HG03565 (cell line): Measurements from ENCODE around the gene FAM180A.
"Not testable (repeated sequence)": the region's sequence is repeated elsewhere in the genome, so short reads cannot be mapped to it uniquely, and the experiment has no call there.

Experiments used
- ATAC-seq: cut with Tn5 transposase; IDR thresholded peaks from one replicate; pipeline ENCODE4 v1.9.1; 2021; ENCODE audit warnings: mild to moderate bottlenecking, moderate library complexity; ENCODE audit not compliant: unreplicated experiment

The FAM180A gene

DNA sequence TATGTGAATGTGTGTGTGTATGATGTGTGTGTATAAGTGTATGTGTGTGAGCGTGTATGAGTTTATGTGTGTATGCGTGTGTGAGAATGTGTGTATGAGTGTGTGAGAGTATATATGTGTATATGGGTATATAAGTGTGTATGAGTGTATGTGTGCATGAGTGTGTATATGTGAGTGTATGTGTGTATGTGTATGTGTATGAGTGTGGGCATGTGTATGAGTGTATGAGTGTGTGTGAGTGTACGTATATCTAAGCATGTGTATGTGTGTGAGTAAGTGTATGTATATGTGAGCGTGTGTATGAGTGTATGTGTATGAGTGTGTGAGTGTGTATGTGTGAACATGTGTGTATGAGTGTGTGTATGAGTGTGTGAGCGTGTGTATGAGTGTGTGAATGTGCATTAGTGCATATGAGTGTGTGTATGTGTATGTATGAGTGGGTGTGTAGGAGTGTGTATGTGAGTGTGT, 33.5 kb downstream of the FAM180A start:
- ATAC-seq: no peak

DNA sequence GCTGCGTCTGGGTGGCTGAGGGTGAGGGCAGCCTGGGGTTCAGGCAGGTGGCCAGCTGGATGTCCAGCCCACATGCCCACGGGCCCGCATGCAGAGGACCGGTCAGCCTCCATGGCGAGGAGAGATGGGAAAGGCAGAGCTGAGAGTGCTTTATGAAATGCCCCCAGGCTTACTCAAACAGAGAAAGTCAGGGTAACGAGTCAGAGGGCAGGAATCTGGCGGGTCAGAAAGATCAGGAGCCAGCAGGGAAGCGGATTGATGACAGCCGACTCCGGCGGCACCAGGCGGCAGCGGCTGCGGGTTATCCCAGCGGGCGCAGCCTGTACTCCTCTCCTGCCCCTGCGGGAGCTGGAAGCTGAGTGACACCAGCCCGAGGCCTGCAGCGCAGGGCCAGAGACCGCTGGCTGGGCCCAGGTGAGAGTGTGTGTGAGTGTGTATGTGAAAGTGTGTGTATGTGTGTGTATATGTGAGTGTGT, 34.0 kb downstream of the FAM180A start:
- no peak for ATAC-seq

DNA sequence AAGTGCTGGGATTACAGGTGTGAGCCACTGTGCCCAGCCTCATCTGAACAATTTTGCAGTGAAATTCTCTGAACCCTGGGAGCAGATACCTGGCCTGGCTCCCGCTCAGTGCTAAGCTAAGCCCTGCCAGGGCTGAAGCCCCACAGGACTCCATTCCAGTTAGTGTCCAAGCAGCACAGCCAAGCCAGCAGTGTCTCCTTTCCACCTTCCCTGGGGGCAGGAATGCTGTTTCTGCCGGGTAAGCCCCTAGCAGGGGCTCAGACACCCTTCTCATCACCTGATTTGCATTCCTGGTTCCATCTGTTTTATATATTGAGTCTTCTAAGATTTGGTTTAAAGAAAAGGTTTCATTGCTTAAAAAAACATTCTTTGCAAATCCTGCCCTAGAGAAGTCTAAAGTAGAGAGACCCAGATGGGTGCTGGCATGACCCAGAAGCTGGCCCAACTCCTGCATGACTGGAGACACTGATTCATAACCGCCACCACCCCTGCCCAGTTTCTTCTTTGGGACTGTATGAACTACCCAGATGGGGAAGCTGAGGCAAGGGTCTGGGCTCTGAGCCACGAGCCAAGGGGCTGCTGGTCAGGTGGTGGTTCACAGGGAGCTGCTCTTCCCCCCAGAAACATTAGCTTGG, 34.7 kb downstream of the FAM180A start:
- ATAC-seq: no peak

DNA sequence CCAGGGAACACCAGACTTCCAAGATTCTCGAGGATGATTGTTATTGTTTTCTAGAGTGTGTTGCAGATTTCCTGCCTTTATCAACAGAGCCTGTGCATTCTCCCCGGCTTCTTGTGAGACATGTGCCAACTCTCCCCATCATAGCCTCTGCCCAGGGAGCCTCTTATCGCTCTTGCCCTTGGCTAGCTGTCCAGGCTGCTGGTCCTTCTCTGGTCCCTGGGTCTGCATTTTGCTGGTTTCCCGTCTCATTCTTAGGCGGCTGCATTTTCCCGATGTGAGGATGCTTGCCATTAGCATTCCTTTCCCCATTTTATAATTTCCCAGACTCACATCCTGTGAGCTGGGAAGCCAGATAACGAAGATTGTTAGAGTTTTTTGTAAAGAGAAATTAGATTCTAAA, 35.8 kb downstream of the FAM180A start:
- no peak for ATAC-seq

DNA sequence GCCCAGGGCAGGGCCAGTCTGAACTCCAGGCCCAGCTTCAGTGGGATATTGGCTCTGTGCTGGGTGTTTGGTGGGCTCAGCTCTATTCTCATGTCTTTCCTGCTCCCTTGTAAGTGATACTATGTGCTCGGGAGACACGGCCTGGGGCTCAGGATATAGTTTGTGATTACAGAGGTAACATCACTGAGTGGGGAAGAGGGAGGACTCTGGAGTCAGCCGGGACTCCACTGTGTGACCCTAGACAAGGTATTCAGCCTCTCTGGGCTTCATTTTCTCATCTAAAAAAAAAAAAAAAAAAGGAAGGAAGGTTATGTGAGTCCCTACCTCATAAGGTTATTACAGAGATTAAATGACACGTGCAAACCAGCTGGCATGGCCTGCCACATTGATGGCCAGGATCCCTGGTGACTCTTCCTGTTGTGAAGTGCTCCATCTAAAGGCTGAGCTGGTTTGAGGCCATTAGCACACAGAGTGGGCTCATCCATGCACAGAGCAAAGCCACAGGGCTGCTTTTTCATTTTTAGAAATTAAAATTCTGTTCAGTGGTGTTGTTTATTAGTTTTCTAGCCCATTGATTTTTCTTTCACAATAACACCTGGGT, 36.3 kb downstream of the FAM180A start:
- ATAC-seq: no peak

DNA sequence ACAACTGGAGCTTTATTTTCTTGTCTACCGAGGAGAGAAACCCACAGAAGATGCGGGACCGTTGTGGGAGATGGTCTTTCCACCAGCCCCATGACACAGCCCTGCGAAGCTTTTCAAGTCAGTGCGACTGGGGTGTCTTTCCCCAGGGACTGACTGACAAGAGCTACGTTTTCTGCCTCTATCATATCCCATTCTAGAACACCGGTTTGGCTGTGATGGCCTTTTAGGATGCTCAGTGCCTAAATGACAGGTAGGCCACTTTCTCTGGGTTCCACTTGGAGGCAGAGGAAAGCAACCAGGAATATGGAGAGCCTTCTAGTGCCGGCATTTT, 37.5 kb downstream of the FAM180A start:
- no peak for ATAC-seq

DNA sequence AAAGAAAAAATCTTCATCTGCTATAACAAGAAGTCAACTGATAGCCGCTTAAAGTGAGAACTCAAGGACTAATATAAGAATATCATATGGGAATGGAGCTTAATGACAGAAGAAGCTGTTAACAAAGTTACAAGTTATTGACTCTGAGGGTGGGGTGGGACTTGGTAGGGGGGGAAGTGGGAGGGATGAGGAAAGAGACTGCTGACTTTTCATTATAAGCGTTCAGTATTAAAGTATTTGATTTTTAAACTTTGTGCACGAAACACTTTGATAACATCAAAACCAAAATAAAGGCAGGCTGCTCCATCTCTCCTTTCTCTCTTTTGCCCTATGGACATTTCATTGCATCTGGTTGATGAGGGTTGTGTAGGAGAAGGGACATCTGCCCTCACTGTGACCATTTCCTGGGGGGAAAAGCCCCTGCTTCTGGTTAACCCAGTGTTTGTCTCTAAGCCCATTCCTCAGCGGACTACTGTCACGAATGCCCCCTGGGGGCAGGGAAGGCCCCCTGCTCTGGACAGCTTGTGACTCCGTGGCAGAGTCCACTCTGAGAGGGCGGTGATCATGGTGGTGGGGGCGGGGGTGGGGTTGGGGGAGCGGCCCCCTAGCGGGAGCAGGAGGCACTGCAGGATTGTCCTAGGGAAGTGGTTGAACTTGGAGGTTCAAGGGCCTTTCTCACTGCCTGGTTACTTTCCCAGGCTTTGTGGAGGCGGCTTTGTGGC, 38.0 kb downstream of the FAM180A start:
- no peak for ATAC-seq

DNA sequence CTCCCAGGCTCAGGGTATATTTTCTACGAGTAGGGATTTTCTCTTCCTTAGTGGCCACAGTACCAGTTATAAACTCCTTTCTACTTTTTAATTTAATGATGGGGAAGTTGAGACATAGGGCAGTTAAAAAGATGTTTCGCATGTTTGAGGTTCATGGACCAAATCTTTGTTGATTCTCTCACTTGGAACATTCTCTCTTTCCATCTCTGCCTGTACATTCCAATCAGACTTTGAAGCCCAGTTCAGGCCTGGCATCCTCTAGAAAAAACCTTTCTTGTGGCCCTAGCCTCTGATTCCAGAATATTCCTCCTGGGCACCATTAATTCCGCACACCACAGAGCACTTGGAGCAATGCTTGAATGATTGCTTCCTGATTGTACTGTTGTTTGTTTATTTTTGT, 39.1 kb downstream of the FAM180A start:
- ATAC-seq: no peak

DNA sequence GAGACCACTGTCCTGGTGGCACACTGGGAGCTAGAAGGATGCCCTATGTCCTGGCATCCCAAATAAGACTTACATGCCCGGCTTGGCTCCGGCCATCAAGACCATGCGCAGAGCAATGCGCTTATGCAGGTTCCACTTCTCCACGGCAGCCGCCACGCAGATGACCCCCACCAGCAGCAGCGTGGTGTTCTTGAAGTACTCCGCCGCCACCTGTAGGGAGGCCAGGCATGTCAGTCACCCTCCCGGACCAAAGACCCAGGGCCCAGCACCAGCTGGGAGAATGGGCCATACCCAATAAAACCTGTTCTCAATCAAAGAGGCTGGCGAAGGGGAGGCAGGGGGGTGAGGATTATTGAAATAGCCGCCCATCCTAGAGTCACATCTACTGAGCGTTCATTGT, 40.6 kb downstream of the FAM180A start:
- no peak for ATAC-seq

DNA sequence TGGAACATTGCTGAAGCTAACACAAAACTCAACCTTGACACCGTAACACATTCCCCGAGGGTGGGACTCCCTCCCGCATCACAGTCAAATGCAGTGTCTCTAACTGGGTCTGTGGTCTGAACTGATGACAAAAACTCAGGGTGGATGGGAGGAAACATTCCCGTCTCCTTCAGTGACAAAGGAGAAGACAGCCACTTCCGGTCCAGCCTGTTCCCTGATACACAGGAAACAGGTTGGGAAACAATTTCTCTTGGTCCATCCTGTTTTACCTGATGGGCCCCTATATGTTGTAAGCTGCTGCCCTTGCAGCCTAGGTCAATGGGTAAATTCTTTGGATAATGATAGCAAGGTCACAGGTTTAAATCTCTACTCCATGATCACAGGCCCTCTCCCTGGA, 41.0 kb downstream of the FAM180A start:
- no peak for ATAC-seq

DNA sequence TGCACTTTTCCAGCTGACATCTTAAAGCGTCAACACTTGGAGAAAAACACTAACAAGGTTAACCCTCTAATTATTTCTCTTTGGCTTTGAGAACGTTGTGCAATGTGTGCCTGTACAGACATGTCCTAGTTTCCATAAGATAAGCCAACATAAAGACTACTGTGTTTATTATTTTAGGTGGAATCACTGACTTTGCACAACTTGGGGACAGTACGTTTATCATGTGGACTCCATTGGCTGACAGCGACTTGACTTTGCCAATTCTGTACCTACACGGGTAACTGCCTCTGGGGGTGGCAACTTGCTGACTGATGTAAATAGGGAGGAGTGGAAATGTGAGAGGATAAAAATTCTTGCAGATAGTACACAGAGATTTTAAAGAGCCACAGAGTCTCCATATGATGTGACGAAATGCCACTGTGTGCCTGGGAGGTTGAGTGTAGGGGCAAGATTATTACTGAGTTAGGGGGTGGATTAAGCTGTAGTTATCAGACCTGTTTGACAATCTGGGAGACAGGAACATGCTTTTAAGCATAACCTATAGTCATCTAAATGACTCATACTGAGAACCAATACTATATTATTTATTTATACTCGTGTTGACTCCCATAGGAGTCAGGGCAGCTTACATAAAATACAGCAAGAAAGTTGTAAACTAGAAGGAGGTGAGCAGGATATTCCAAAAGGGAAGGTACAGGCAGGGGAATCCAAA, 41.6 kb downstream of the FAM180A start:
- ATAC-seq: no peak

DNA sequence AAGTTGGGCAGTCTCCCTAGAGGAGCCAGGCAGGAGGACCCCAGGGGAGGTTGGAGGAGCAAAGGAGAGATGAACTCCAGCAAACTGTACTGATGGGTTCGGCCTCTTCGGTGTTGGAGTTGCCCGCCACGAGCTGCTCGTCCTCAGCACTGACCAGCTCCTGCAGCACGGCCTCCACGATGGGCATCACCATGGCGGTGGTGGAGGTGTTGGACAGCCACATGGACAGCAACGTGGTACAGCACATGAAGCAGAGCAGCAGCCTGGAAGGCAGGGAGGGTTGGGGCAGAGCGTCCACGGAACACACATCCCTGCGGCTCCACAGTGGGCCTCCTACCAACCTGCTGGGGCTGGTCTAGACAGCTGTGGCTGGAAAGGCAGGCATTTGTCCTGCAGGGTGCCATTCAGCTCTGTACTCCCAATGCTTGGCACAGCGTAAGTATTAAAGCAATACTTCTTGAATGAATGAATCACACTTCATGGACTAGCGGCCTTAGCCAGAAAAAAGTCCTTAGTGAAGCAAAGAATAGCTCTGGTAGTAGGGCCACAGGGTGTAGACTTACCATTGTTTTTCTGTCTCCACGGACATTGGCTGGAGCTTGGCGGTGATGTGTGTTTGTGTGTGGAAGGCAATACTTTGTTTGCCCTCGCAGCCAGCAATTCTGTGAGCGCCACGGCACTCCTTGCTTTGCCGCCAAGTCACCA, 42.4 kb downstream of the FAM180A start:
- no peak for ATAC-seq

DNA sequence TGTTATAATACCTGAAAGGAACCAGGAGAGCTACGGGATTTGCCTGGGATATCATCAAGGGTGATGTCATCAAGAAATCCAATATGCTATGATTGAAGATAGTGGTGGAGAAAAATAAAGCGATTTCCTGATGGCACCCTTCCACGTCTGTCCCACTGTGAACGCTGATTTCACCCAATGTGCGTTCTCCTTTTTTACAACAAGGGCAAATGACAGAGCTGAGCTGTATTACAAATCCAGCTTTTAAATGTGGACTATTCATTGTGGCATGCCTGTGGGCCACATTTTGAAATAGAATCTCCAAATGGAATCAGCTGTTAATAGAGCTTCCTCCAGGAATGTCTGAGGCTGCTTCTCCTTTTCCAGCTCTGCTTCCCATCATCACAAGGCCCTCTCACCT, 43.9 kb downstream of the FAM180A start:
- no peak for ATAC-seq

DNA sequence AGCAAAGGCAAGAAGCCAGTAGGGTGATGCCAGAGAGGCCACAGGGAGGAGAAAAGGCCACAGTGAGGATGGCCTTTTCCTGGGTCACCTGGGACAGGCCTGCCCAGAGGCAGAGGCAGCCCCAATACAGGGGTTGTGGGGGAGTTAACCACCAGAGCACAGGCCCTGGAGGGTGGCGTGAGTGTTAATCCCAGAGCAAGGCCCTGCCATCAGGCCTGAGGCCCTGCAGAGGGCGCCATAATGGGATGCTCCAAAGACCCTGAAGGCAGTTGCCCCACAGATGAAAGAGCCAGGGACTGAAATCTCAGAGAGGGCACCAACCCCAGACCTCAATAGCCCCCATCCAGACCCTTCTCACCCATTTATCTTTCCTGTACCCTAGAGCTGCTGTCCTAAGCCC, 44.5 kb downstream of the FAM180A start:
- ATAC-seq: no peak

DNA sequence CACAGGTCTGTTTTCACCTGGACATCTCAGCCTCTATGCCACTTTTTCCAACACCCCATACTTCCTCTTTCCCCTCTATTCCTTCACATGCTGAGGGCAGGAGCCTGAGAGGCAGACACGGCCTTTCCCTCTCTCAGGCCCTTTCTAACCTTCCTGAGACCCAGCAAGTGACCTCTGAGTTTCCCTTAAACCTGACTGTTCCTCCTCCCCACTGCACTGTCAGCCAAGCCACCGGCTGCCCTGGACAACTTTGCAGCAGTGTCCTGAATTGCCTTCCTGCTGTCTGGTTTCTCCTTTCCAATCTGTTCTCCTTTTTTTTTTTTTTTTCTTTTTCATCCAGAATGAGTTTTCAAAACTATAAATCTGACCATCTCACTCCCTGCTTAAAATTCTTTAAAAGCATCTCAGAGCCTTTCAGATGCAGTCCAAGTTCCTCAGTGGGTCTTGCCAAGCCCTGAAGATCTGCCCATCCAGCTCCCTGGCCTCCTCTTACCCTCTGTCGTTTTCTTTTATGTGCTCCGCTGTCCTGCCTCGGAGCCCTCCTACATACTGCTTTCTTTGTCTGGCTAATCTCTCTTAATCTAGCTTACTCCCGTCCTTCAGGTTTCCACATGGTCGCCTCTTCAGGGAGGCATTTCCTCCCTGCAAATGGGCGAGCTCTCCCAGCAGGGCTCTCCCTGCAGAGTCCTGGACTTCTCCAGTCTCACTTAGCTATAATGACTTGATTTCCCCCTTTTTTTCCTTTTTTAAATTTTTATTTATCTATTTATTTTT, 51.1 kb downstream of the FAM180A start:
- ATAC-seq: no peak

DNA sequence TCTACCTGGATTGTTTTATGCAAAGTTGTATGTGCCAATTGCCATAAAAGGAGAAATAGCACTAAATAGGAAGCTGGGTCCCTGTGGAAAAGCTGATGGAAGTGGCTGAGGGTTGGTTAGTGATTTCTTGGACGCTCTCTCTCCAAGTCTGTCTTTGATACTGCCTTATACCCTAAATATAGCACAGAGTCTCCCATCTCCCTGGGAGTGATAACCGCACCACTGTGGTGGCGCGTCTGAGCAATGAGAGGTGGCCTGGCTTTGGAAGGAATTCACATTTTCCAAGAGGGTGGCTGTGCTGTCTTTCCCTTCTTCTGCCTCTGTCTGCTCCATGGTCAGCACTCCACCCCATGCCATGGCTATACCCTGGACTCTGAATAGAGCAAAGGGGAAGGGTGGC, 55.1 kb downstream of the FAM180A start:
- no peak for ATAC-seq

DNA sequence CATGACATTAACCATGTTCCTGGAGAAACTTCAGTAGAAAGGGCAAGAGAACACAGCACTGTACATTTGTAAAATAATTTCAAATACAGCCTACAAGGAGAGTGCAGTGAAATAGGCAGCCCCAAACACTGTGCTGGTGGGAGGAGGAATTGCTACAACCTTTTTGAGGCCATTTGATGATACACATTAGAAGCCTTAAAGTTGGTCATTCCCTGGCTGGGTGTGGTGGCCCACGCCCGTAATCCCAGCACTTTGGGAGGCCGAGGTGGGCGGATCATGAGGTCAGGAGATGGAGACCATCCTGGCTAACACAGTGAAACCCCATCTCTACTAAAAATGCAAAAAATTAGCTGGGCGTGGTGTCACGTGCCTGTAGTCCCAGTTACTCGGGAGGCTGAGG, 56.0 kb downstream of the FAM180A start:
- not testable (repeated sequence) for ATAC-seq

DNA sequence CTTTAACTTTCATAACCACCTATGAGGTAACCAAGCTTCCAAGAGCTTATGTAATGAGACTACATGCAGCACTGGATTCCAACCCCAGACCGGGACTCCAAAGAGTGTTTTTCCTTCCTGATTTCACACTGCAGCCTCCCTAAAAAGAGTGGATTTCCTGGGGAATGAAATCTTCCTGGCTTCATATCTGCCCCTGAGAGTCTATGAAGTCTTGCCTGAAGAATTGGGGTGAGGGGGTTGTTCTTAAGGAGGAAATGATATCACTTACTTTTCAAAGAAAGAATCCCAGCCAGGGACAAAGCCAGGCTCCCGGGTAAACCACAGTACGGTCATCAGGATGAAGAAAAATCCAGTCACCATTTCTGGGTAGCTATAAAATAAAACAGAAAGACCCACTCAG, 56.6 kb downstream of the FAM180A start:
- no peak for ATAC-seq

DNA sequence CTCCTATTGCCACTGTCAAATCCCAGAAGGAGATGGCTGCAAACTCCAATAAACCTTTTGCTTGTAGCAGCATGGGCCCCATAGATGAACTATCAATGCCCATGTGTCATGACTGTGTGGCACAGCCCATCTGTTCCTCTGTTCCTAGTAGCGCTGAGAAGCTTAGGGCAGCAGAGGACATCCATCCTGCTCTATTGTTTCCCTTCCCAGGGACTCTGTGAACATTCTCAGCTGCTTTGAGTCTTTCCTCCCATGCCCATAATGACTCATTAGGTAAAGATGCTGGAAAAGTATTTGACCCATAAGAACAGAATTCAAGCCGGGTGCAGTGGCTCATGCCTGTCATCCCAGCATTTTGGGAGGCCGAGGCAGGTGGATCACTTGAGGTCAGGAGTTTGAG, 58.0 kb downstream of the FAM180A start:
- no peak for ATAC-seq

DNA sequence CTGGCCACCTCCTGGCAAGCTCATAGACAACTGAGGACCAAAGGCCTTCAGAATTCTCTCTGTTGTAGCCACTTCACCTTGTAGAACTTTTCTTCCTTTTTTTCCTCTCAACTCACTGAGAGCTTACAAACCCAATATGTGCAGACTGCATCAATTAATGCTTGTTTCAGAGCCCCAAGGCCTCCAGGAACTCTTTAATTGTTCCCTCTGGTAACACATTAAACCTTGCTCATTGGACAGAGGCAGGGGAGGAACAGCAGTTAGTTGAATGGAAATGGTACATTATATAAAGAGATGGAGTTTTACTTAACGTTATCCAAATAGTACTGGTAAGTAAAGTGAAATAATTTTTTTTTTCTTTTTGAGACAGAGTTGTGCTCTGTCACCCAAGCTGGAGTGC, 61.1 kb downstream of the FAM180A start:
- no peak for ATAC-seq
